Measurements from ENCODE around the gene RIBC2. TPM values are rescaled to one million over a fixed set of nuclear protein-coding genes. Genes with fewer than 3 reads are reported as not detected.

RIBC2 gene
- total RNA-seq, 1 experiment from 2014 or later: 2.7 TPM

GRCh38 chr22:45427114-45427513, 13.6 kb downstream of the RIBC2 start:
- Histone ChIP-seq H3F3A (ENCODE audit: low read length, unreplicated experiment) (no peaks in the 10 kb centered on the region), H3K79me2 (ENCODE audit: low read length) (no peaks in the 10 kb centered on the region), H3K9me2 (replicated peaks; ENCODE audit: low read length) (no peaks in the 10 kb centered on the region), H3K4me1 (ENCODE audit: insufficient read depth, low read length) (no peaks in the 10 kb centered on the region), H3K9me3 (ENCODE audit: low read length) (no peaks in the 10 kb centered on the region), H3K27ac (ENCODE audit: low read length) (no peak overlapping the region), H3K9ac (ENCODE audit: low read length) (no peak overlapping the region), H3K4me3 (ENCODE audit: low read length) (no peak overlapping the region), H3K27me3 (ENCODE audit: low read length) (no peaks in the 10 kb centered on the region), H4K20me1 (ENCODE audit: low read length) (no peaks in the 10 kb centered on the region), H3K4me2 (ENCODE audit: low read length) (no peak overlapping the region), H2AFZ (ENCODE audit: low read length) (no peak overlapping the region), H3K36me3 (ENCODE audit: low read depth, low read length) (no peaks in the 10 kb centered on the region)
- BruUV-seq (replicated peaks): no TSS peak
- CTCF ChIA-PET: no interaction called here
- no peak for ATAC-seq
- no peak for DNase-seq
- no peak for TF ChIP-seq EZH2 (IDR thresholded peaks at IDR 0.05; ENCODE audit: low read length, unreplicated experiment)
- no peak for TF ChIP-seq CTCF (conservative IDR thresholded peaks at IDR 0.05; ENCODE audit: low read depth, low read length)
- TF ChIP-seq EZH2phosphoT487 (IDR thresholded peaks at IDR 0.05; ENCODE audit: borderline replicate concordance, low read length): no peak
- intact Hi-C loops (cut with micrococcal nuclease): no loop called here
- POLR2A ChIA-PET (ENCODE audit: unreplicated experiment): no interaction called here

GRCh38 chr22:45428391-45429385, 15.2 kb downstream of the RIBC2 start:
- Histone ChIP-seq H2AFZ (ENCODE audit: low read length) (no peak overlapping the region), H3K9me3 (ENCODE audit: low read length) (no peaks in the 10 kb centered on the region), H3F3A (ENCODE audit: low read length, unreplicated experiment) (no peaks in the 10 kb centered on the region), H3K4me1 (ENCODE audit: insufficient read depth, low read length) (no peaks in the 10 kb centered on the region), H3K9me2 (replicated peaks; ENCODE audit: low read length) (no peaks in the 10 kb centered on the region), H3K36me3 (ENCODE audit: low read depth, low read length) (no peaks in the 10 kb centered on the region), H3K9ac (ENCODE audit: low read length) (no peak overlapping the region), H3K79me2 (ENCODE audit: low read length) (no peaks in the 10 kb centered on the region), H3K27me3 (ENCODE audit: low read length) (no peaks in the 10 kb centered on the region), H3K4me3 (ENCODE audit: low read length) (no peak overlapping the region), H3K4me2 (ENCODE audit: low read length) (no peak overlapping the region), H4K20me1 (ENCODE audit: low read length) (no peaks in the 10 kb centered on the region), H3K27ac (ENCODE audit: low read length) (no peak overlapping the region)
- intact Hi-C loops (cut with micrococcal nuclease): no loop called here
- DNase-seq: no peak
- CTCF ChIA-PET: no interaction called here
- BruUV-seq (replicated peaks): no TSS peak
- POLR2A ChIA-PET (ENCODE audit: unreplicated experiment): interaction anchor here (0.6 kb wide), 1 partner anchor 120 kb away, joined by 3 read pairs; no protein-coding TSS in a partner anchor
- ATAC-seq: no peak
- no peak for TF ChIP-seq CTCF (conservative IDR thresholded peaks at IDR 0.05; ENCODE audit: low read depth, low read length)

GRCh38 chr22:45429424-45429823, 15.9 kb downstream of the RIBC2 start:
- POLR2A ChIA-PET (ENCODE audit: unreplicated experiment): no interaction called here
- no peak for ATAC-seq

More at GRCh38 chr22:45429424-45429823, 15.9 kb downstream of the RIBC2 start:
- DNase-seq: no peak
- BruUV-seq (replicated peaks): no TSS peak
- Histone ChIP-seq H3K9me3 (ENCODE audit: low read length) (no peaks in the 10 kb centered on the region), H4K20me1 (ENCODE audit: low read length) (no peaks in the 10 kb centered on the region), H3K27me3 (ENCODE audit: low read length) (no peaks in the 10 kb centered on the region), H3K4me3 (ENCODE audit: low read length) (no peak overlapping the region), H3K9ac (ENCODE audit: low read length) (no peak overlapping the region), H3F3A (ENCODE audit: low read length, unreplicated experiment) (no peaks in the 10 kb centered on the region), H3K4me1 (ENCODE audit: insufficient read depth, low read length) (no peaks in the 10 kb centered on the region), H3K36me3 (ENCODE audit: low read depth, low read length) (no peaks in the 10 kb centered on the region), H3K27ac (ENCODE audit: low read length) (no peak overlapping the region), H3K9me2 (replicated peaks; ENCODE audit: low read length) (no peaks in the 10 kb centered on the region), H2AFZ (ENCODE audit: low read length) (no peak overlapping the region), H3K79me2 (ENCODE audit: low read length) (no peaks in the 10 kb centered on the region), H3K4me2 (ENCODE audit: low read length) (no peak overlapping the region)
- no peak for TF ChIP-seq EZH2phosphoT487 (IDR thresholded peaks at IDR 0.05; ENCODE audit: borderline replicate concordance, low read length)
- TF ChIP-seq CTCF (conservative IDR thresholded peaks at IDR 0.05; ENCODE audit: low read depth, low read length): no peak
- no peak for TF ChIP-seq EZH2 (IDR thresholded peaks at IDR 0.05; ENCODE audit: low read length, unreplicated experiment)
- intact Hi-C loops (cut with micrococcal nuclease): no loop called here
- CTCF ChIA-PET: no interaction called here

Data from PC-3 (cell line).